Measurements from ENCODE around the gene SLC26A9. TPM values are rescaled to one million over a fixed set of nuclear protein-coding genes. Genes with fewer than 3 reads are reported as not detected.

SLC26A9 gene, protein sequence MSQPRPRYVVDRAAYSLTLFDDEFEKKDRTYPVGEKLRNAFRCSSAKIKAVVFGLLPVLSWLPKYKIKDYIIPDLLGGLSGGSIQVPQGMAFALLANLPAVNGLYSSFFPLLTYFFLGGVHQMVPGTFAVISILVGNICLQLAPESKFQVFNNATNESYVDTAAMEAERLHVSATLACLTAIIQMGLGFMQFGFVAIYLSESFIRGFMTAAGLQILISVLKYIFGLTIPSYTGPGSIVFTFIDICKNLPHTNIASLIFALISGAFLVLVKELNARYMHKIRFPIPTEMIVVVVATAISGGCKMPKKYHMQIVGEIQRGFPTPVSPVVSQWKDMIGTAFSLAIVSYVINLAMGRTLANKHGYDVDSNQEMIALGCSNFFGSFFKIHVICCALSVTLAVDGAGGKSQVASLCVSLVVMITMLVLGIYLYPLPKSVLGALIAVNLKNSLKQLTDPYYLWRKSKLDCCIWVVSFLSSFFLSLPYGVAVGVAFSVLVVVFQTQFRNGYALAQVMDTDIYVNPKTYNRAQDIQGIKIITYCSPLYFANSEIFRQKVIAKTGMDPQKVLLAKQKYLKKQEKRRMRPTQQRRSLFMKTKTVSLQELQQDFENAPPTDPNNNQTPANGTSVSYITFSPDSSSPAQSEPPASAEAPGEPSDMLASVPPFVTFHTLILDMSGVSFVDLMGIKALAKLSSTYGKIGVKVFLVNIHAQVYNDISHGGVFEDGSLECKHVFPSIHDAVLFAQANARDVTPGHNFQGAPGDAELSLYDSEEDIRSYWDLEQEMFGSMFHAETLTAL
- total RNA-seq (0.12 and 0.20 TPM in 2 replicates), polyA plus RNA-seq (0.08 and 0.10 TPM in 2 replicates), polyA minus RNA-seq (1.3 TPM in 1 of 2 replicates, not detected in the other), Bru-seq, nascent RNA (percentile 19 among the genes with signal in this experiment), BruChase-seq, experiment 1, labeled RNA remaining after a 6-hour chase (percentile 9 among the genes with signal in this experiment), BruChase-seq, experiment 2, labeled RNA remaining after a 2-hour chase (percentile 10 among the genes with signal in this experiment)
- 0.06 and 0.10 TPM in 2 replicates for polyA plus RNA-seq (2011; cell fraction: cytosol; rRNA removed)
- polyA plus RNA-seq (2011; cell fraction: nucleus; rRNA removed): 0.56 and 0.97 TPM in 2 replicates
- 0.14 and 0.28 TPM in 2 replicates for polyA plus RNA-seq (2012)
- polyA minus RNA-seq (2011; cell fraction: cytosol; rRNA and poly(A)+ RNA removed): not detected
- polyA minus RNA-seq (2011; cell fraction: nucleus; rRNA and poly(A)+ RNA removed): not detected in 2 replicates
- long read RNA-seq: 0 reads

DNA sequence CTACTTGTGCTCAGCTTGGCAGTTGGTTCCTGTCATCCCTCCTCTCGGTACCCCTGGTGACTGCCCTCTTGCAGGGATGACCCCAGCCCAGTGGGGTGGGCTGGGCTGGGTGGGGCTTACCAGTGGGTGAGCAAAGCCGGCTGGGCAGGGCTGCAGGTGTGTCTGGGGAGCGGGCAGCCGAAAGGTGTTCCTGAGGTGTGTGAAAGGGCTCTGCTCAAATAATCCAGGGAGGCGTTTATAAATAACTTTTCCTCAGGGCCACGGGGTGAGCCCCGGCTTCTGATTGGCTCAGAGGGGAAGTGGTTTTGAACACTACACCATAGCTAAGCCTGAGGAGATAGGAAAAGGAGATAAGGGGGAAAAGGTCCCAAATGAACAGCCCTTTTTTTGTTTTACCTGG is at the start of gene SLC26A9:
Gene SLC26A9 (minus strand): TSS at position 212 of the 400 bp plus-strand sequence. CDS start 7,636 bp downstream, outside the sequence.
- intact Hi-C loops (cut with micrococcal nuclease) (no loop called here), dilution Hi-C loops (cut with MboI; ENCODE audit: extremely low pct_ligation_motif_present, low sequenced_read_pairs) (no loop called here)
- Histone ChIP-seq H3K27me3 (ENCODE audit: control insufficient read depth in 2 of 2, insufficient read depth in 2 of 2, low read length in 2 of 2) (peaks cover 20 to 22% of the 10 kb centered on the region in 2 experiments), H3K27ac (ENCODE audit: insufficient read depth, low read depth, low read length) (no peak within 1 kb of the TSS), H3K9me3 (replicated peaks; ENCODE audit: control insufficient read depth, insufficient read depth, low read length) (no peaks in the 10 kb centered on the region), H3K79me2 (ENCODE audit: control insufficient read depth, insufficient read depth, low read length) (no peaks in the 10 kb centered on the region), H3K36me3 (ENCODE audit: control insufficient read depth in 2 of 2, extremely low read depth in 1 of 2, insufficient read depth in 2 of 2, low read length in 2 of 2) (no peaks in the 10 kb centered on the region), H2AFZ (ENCODE audit: low read depth, low read length) (no peak within 1 kb of the TSS), H3K4me2 (ENCODE audit: insufficient read depth, low read length) (no peak within 1 kb of the TSS), H3K9ac (replicated peaks; ENCODE audit: extremely low read depth, insufficient read depth, low read length) (no peak within 1 kb of the TSS), H3K9me1 (replicated peaks; ENCODE audit: control insufficient read depth, extremely low read depth, insufficient read depth, low read length) (no peaks in the 10 kb centered on the region), H3K4me1 (ENCODE audit: control insufficient read depth, extremely low read depth, insufficient read depth, low read length) (no peaks in the 10 kb centered on the region), H4K20me1 (replicated peaks; ENCODE audit: control insufficient read depth, extremely low read depth, insufficient read depth, low read length) (no peaks in the 10 kb centered on the region), H3K4me3 (replicated peaks in 1 of 3; ENCODE audit: insufficient read depth in 1 of 3, low read depth in 1 of 3, low read length in 3 of 3) (no peak within 1 kb of the TSS)
- no peak for FAIRE-seq
- ChIA-PET CTCF (interaction anchor here (1.4 to 9.3 kb wide), 2 partner anchors 24 to 34 kb away, joined by 7 to 67 read pairs; no protein-coding TSS in a partner anchor), POLR2A (no interaction called here)
- no peak for DNase-seq (ENCODE audit: low read depth, low spot score)
- no TSS peak for BruUV-seq (replicated peaks)
- no peak for TF ChIP-seq MYC (IDR thresholded peaks at IDR 0.05; ENCODE audit: low read depth, low read length)
- no peak for TF ChIP-seq GATA2 (IDR thresholded peaks at IDR 0.05; ENCODE audit: insufficient read depth, insufficient read length, low read depth, low read length)
- no peak for TF ChIP-seq FOS (IDR thresholded peaks at IDR 0.05; ENCODE audit: borderline replicate concordance, insufficient read depth, low read length)
- no peak for TF ChIP-seq POLR2A (IDR thresholded peaks at IDR 0.05; ENCODE audit: low read depth, low read length)
- TF ChIP-seq, protein P1, sequence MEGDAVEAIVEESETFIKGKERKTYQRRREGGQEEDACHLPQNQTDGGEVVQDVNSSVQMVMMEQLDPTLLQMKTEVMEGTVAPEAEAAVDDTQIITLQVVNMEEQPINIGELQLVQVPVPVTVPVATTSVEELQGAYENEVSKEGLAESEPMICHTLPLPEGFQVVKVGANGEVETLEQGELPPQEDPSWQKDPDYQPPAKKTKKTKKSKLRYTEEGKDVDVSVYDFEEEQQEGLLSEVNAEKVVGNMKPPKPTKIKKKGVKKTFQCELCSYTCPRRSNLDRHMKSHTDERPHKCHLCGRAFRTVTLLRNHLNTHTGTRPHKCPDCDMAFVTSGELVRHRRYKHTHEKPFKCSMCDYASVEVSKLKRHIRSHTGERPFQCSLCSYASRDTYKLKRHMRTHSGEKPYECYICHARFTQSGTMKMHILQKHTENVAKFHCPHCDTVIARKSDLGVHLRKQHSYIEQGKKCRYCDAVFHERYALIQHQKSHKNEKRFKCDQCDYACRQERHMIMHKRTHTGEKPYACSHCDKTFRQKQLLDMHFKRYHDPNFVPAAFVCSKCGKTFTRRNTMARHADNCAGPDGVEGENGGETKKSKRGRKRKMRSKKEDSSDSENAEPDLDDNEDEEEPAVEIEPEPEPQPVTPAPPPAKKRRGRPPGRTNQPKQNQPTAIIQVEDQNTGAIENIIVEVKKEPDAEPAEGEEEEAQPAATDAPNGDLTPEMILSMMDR (IDR thresholded peaks at IDR 0.05; ENCODE audit: extremely low read depth in 1 of 2, insufficient read depth in 1 of 2, low read depth in 1 of 2, low read length in 2 of 2): no peak
